HUES64 (cell line): Measurements from ENCODE around the gene LSP1.

ENCODE experiments used
- H3K27ac ChIP-seq: 2 replicates; pipeline ENCODE4 v1.7.0; 2013; ENCODE audit warnings: low read depth, low read length, inconsistent platforms
- H3K27me3 ChIP-seq: 2 replicates; pipeline ENCODE4 v1.6.1; 2013; ENCODE audit warnings: mild to moderate bottlenecking, low read length; ENCODE audit not compliant: insufficient read depth
- H3K36me3 ChIP-seq: 2 replicates; pipeline ENCODE4 v1.6.1; 2013; ENCODE audit warnings: mild to moderate bottlenecking, low read length; ENCODE audit not compliant: insufficient read depth
- H3K4me1 ChIP-seq: 2 replicates; pipeline ENCODE4 v1.6.1; 2013; ENCODE audit warnings: mild to moderate bottlenecking, low read length, moderate library complexity; ENCODE audit not compliant: insufficient read depth
- H3K4me3 ChIP-seq: 2 replicates; pipeline ENCODE4 v1.5.1; 2013; ENCODE audit warnings: mild to moderate bottlenecking, low read length, moderate library complexity
- H3K9ac ChIP-seq: 2 replicates; pipeline ENCODE4 v1.6.1; 2013; ENCODE audit warnings: mild to moderate bottlenecking, low read depth, low read length
- H3K9me3 ChIP-seq: 2 replicates; pipeline ENCODE4 v1.6.1; 2013; ENCODE audit warnings: low read depth, low read length; ENCODE audit not compliant: insufficient read depth
- WGBS: fragments of 150-250, 120-280 bp; methylation state at CpG from one replicate; pipeline ENCODE4 v1.1.7; 2013; ENCODE audit warnings: missing lambda C conversion rate; 5-methylcytosine and 5-hydroxymethylcytosine counted together

The LSP1 gene

GRCh38 chr11:1839204-1839923, 13.5 kb upstream of the LSP1 start:
- no peak overlapping the region for H3K9ac ChIP-seq
- H3K4me3 ChIP-seq, result no peak overlapping the region
- H3K36me3 ChIP-seq, result no peaks in the 10 kb centered on the region
- H3K4me1 ChIP-seq, result no peaks in the 10 kb centered on the region
- H3K9me3 ChIP-seq, result no peaks in the 10 kb centered on the region
- H3K27ac ChIP-seq, result no peak overlapping the region
- no peaks in the 10 kb centered on the region for H3K27me3 ChIP-seq
- WGBS, result 92% methylated on average over 8 of the region's 12 CpGs

GRCh38 chr11:1839924-1840779, 12.7 kb upstream of the LSP1 start:
- Histone ChIP-seq H3K27ac (no peak overlapping the region), H3K4me1 (no peaks in the 10 kb centered on the region), H3K36me3 (no peaks in the 10 kb centered on the region), H3K9me3 (no peaks in the 10 kb centered on the region), H3K4me3 (no peak overlapping the region), H3K27me3 (peaks cover 5% of the 10 kb centered on the region; the same call in 1 of the 2 replicates), H3K9ac (no peak overlapping the region)
- WGBS, result 92% methylated on average over 26 of the region's 26 CpGs

- H3K27ac ChIP-seq, result no peak overlapping the region
- H3K9ac ChIP-seq, result no peak overlapping the region
- no peaks in the 10 kb centered on the region for H3K9me3 ChIP-seq
- no peak overlapping the region for H3K4me3 ChIP-seq
- peaks cover 6% of the 10 kb centered on the region; the same call in 1 of the 2 replicates for H3K27me3 ChIP-seq
- H3K4me1 ChIP-seq, result no peaks in the 10 kb centered on the region
- no peaks in the 10 kb centered on the region for H3K36me3 ChIP-seq
- WGBS, result 94% methylated on average over 37 of the region's 37 CpGs
Measured at GRCh38 chr11:1840780-1841480, 12.0 kb upstream of the LSP1 start.

- H3K36me3 ChIP-seq, result no peaks in the 10 kb centered on the region
- H3K27ac ChIP-seq, result no peak overlapping the region
- H3K9me3 ChIP-seq, result no peaks in the 10 kb centered on the region
- peaks cover 6% of the 10 kb centered on the region; the same call in 1 of the 2 replicates for H3K27me3 ChIP-seq
- H3K9ac ChIP-seq, result no peak overlapping the region
- H3K4me3 ChIP-seq, result no peak overlapping the region
- H3K4me1 ChIP-seq, result no peaks in the 10 kb centered on the region
- WGBS, result 94% methylated on average over 19 of the region's 19 CpGs
Measured at GRCh38 chr11:1841511-1842148, 11.3 kb upstream of the LSP1 start.

- Histone ChIP-seq H3K36me3 (no peaks in the 10 kb centered on the region), H3K9me3 (no peaks in the 10 kb centered on the region), H3K4me3 (no peak overlapping the region), H3K27ac (no peak overlapping the region), H3K4me1 (no peaks in the 10 kb centered on the region), H3K27me3 (peaks cover 6% of the 10 kb centered on the region; the same call in 1 of the 2 replicates), H3K9ac (no peak overlapping the region)
- 92% methylated on average over 29 of the region's 29 CpGs for WGBS
Measured at GRCh38 chr11:1842149-1843097, 10.5 kb upstream of the LSP1 start.

GRCh38 chr11:1843098-1843473, 9.8 kb upstream of the LSP1 start:
- Histone ChIP-seq H3K9me3 (no peaks in the 10 kb centered on the region), H3K27me3 (peaks cover 6% of the 10 kb centered on the region; the same call in 1 of the 2 replicates), H3K9ac (no peak overlapping the region), H3K36me3 (no peaks in the 10 kb centered on the region), H3K4me1 (no peaks in the 10 kb centered on the region), H3K4me3 (no peak overlapping the region), H3K27ac (no peak overlapping the region)
- WGBS, result 87% methylated on average over 11 of the region's 11 CpGs

GRCh38 chr11:1843796-1844195, 9.1 kb upstream of the LSP1 start:
- peaks cover 6% of the 10 kb centered on the region; the same call in 1 of the 2 replicates for H3K27me3 ChIP-seq
- H3K4me1 ChIP-seq, result no peaks in the 10 kb centered on the region
- H3K36me3 ChIP-seq, result no peaks in the 10 kb centered on the region
- H3K27ac ChIP-seq, result no peak overlapping the region
- no peaks in the 10 kb centered on the region for H3K9me3 ChIP-seq
- H3K4me3 ChIP-seq, result no peak overlapping the region
- WGBS, result 90% methylated on average over 8 of the region's 8 CpGs
- no peak overlapping the region for H3K9ac ChIP-seq

GRCh38 chr11:1844221-1845094, 8.4 kb upstream of the LSP1 start:
- Histone ChIP-seq H3K9ac (no peak overlapping the region), H3K4me3 (no peak overlapping the region), H3K4me1 (no peaks in the 10 kb centered on the region), H3K27ac (no peak overlapping the region), H3K36me3 (no peaks in the 10 kb centered on the region), H3K9me3 (no peaks in the 10 kb centered on the region), H3K27me3 (peaks cover 6% of the 10 kb centered on the region; the same call in 1 of the 2 replicates)
- WGBS, result 90% methylated on average over 23 of the region's 23 CpGs

GRCh38 chr11:1845095-1845429, 7.8 kb upstream of the LSP1 start:
- Histone ChIP-seq H3K36me3 (no peaks in the 10 kb centered on the region), H3K9me3 (no peaks in the 10 kb centered on the region), H3K9ac (no peak overlapping the region), H3K27ac (no peak overlapping the region), H3K4me1 (no peaks in the 10 kb centered on the region), H3K4me3 (no peak overlapping the region), H3K27me3 (peaks cover 6% of the 10 kb centered on the region; the same call in 1 of the 2 replicates)
- WGBS, result 87% methylated on average over 1 of the region's 1 CpG
